Measurements from ENCODE around the gene APBB1. TPM values are rescaled to one million over a fixed set of nuclear protein-coding genes. Genes with fewer than 3 reads are reported as not detected.

Gene APBB1
- total and polyA plus RNA-seq, 2 donors (not counting 1 experiment from before 2014, with no cell fraction given), result 23.4 to 32.5 TPM

GRCh38 chr11:6389905-6390717, 28.8 kb downstream of the APBB1 start, which contains the start of gene SMPD1:
TSS of gene SMPD1 (plus strand) at chr11:6390474. CDS start at chr11:6390599, 125 bp downstream.
- H3K27me3 Mint-ChIP-seq, result no peaks in the 10 kb centered on the region
- H3K4me1 ChIP-seq (ENCODE audit: control insufficient read depth in 2 of 2, insufficient read depth in 2 of 2, low read length in 2 of 2), result peaks cover 18 to 32% of the 10 kb centered on the region in 2 donors
- ChIA-PET POLR2A (interaction anchor here (0.8 to 2.1 kb wide), 11 partner anchors 12 to 293 kb away, joined by 3 to 23 read pairs (median 4); partner anchors contain the start of genes APBB1, ARFIP2, FHIP1B and MRPL17), CTCF (interaction anchor here (0.8 to 5.6 kb wide), 11 partner anchors 9 to 214 kb away, joined by 3 to 65 read pairs (median 4); partner anchors contain the start of genes APBB1, ARFIP2 and TIMM10B)
- H3K4me3 Mint-ChIP-seq, result peak within 1 kb of the TSS; percentile 97
- peak within 1 kb of the TSS; percentile 86 for H3K4me2 ChIP-seq (replicated peaks; ENCODE audit: low read depth, low read length, poor library complexity, severe bottlenecking)
- TF ChIP-seq, protein P1, sequence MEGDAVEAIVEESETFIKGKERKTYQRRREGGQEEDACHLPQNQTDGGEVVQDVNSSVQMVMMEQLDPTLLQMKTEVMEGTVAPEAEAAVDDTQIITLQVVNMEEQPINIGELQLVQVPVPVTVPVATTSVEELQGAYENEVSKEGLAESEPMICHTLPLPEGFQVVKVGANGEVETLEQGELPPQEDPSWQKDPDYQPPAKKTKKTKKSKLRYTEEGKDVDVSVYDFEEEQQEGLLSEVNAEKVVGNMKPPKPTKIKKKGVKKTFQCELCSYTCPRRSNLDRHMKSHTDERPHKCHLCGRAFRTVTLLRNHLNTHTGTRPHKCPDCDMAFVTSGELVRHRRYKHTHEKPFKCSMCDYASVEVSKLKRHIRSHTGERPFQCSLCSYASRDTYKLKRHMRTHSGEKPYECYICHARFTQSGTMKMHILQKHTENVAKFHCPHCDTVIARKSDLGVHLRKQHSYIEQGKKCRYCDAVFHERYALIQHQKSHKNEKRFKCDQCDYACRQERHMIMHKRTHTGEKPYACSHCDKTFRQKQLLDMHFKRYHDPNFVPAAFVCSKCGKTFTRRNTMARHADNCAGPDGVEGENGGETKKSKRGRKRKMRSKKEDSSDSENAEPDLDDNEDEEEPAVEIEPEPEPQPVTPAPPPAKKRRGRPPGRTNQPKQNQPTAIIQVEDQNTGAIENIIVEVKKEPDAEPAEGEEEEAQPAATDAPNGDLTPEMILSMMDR (IDR thresholded peaks at IDR 0.05), result no peak
- TF ChIP-seq EZH2 (IDR thresholded peaks at IDR 0.05; ENCODE audit: borderline replicate concordance, insufficient read depth, low read depth, low read length, poor library complexity, severe bottlenecking), result no peak
- DNase-seq, result peak; percentile 96
- peak within 1 kb of the TSS; percentile 98 for H3K27ac Mint-ChIP-seq
- peaks cover 34% of the 10 kb centered on the region for H3K79me2 ChIP-seq (ENCODE audit: control insufficient read depth, insufficient read depth, low read length)
- H3K27ac ChIP-seq (ENCODE audit: low read length in 2 of 2), result peak within 1 kb of the TSS; percentile 98
- no peaks in the 10 kb centered on the region for H3K9me3 ChIP-seq (ENCODE audit: control extremely low read depth in 1 of 3, control insufficient read depth in 2 of 3, insufficient read depth in 1 of 3, low read length in 2 of 3)
- peak; percentile 94 for ATAC-seq (ENCODE audit: low read depth)
- H3K9ac ChIP-seq (ENCODE audit: low read length), result peak within 1 kb of the TSS; percentile 77
- H2AFZ ChIP-seq (ENCODE audit: insufficient read depth, low read depth, low read length, poor library complexity, severe bottlenecking), result peak within 1 kb of the TSS; percentile 89
- H3K4me3 ChIP-seq (ENCODE audit: control extremely low read depth in 1 of 5, extremely low read depth in 1 of 5, insufficient read depth in 1 of 5, low read depth in 2 of 5, low read length in 4 of 5), result peak within 1 kb of the TSS; percentile 70 to 93 (median 85)
- intact Hi-C loops (cut with micrococcal nuclease), result loop anchor here (1.0 kb wide), 6 partner anchors 29 to 293 kb away; partner anchors contain the start of genes APBB1, ARFIP2, FHIP1B and ILK
- peaks cover 0 to 10% of the 10 kb centered on the region in 2 experiments for H3K36me3 ChIP-seq (replicated peaks in 1 of 2; ENCODE audit: control extremely low read depth in 1 of 2, control insufficient read depth in 1 of 2, extremely low read depth in 1 of 2, insufficient read depth in 2 of 2, low read length in 1 of 2)
- peaks cover 32% of the 10 kb centered on the region for H3K4me1 Mint-ChIP-seq
- under 1% methylated on average over 61 of the region's 63 CpGs for WGBS (ENCODE audit: insufficient coverage)
- no peaks in the 10 kb centered on the region for H3K9me3 Mint-ChIP-seq (ENCODE audit: insufficient read depth)
- no peaks in the 10 kb centered on the region for H4K20me1 ChIP-seq (ENCODE audit: control insufficient read depth, insufficient read depth, low read length, poor library complexity, severe bottlenecking)
- no peaks in the 10 kb centered on the region for H3K27me3 ChIP-seq (replicated peaks in 1 of 4; ENCODE audit: control extremely low read depth in 1 of 4, control insufficient read depth in 3 of 4, insufficient read depth in 4 of 4, low read length in 3 of 4)
